T-helper 2 cell (primary cell): ENCODE measurements around the gene MS4A4A.

Source experiments
- DNase-seq, 5 experiments: peaks; one replicate each; pipeline versions ENCODE4 v3.0.0 to v3.0.0-alpha.2; 2012 to 2022

The MS4A4A gene

DNA sequence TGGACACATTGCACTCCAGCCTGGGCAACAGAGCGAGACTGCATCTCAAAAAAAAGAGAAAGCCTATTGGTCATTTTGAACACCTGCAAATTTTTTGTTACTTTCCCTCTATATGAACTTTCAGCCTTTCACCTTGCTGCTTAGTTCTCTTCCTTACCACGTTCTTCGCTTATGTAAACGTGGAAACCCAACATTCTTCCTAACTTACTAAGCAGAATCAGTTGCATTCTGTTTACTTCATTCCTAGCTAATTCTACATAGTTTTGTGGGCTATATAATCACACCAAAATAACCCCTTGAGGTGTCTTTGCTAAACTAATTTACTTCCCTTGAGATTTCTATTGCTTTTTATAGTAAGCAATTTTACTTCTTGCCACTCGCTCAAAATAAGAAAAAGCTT is 23.2 kb downstream of the MS4A4A start:
- no peak for DNase-seq

DNA sequence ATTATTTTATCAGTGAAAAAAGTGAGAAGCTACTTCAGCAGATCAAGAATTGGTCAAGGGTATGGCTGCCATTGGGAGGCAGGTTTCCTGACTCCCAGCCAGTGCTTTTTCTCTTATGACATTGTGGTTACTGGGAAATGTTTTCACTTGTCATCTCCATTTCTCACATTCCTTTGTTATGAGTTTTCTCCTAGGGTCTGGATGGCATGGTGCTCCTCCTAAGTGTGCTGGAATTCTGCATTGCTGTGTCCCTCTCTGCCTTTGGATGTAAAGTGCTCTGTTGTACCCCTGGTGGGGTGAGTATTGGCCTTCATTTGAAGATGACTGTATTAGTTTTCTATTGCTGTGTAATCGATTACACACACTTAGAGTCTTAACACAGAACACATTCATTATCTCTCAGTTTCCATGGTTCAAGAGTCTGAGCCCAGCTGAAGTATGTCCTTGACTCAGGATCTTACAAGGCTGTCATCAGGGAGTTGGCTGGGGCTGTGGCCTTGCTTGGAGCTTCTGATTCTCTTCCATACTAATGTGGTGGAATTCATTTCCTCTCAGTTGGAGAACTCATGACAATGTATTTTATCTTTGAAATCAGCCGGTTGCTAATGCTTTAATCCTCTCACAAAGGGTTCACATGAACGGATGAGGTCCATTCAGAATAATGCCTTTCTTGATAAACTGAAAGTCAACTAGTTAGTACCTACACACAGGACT is 25.6 kb downstream of the MS4A4A start:
- DNase-seq = no peak

DNA sequence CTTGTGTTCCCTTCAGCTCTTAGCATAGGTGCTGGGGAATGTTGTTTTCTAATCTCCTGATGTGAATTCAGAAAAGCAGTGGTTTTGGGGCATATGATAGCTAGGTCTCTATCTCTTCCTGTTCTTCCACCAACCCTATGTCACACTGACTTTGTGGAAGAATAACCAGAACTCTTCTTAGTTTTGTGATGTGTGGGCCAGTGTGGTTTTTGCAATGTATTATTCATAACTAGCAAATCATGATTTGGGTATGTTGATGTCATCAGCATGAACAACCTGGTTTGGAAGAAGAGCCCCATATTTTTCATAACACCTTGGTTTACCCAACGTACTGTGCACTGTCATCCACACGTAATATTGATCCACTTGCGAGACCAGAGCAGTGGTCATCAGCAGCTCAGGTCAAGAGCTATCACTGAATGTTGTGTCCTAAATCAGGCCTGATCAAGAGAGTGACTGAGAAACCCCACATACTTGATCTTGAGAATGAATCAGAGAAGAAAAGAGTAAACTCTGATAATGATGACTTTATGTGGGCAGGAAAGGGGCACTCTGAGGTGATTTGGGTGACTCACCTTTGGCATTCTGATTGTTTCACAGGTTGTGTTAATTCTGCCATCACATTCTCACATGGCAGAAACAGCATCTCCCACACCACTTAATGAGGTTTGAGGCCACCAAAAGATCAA is 27.2 kb downstream of the MS4A4A start:
- peak in 1 of 5 experiments; percentile 50 for DNase-seq

DNA sequence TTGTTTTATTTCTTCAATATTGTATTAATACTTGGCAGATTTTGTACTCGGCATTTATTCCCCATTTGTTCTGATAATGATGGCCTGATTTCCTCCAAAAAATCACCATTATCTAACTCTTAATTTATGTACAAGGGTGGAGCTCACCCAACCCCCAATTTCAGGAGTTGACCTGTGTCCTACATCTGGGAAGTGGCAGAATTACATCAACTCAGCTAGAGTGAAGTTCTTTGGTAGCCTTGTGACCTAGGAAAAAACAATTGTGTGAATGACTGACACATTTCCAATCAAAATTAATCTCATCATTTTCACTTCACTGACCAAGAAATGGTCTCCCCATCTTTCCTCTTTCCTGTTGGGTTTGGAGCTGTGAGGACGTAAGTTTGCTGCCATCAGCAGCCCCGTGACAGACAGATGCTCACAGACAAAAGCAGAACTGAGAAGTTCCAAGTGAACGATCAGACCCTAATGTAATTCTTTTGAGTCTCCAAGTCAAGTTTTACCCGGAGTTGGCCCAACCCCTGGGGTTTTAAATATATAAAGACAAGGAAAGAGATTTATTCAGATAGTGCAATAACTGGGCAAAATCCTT is 30.0 kb downstream of the MS4A4A start:
- DNase-seq = no peak

DNA sequence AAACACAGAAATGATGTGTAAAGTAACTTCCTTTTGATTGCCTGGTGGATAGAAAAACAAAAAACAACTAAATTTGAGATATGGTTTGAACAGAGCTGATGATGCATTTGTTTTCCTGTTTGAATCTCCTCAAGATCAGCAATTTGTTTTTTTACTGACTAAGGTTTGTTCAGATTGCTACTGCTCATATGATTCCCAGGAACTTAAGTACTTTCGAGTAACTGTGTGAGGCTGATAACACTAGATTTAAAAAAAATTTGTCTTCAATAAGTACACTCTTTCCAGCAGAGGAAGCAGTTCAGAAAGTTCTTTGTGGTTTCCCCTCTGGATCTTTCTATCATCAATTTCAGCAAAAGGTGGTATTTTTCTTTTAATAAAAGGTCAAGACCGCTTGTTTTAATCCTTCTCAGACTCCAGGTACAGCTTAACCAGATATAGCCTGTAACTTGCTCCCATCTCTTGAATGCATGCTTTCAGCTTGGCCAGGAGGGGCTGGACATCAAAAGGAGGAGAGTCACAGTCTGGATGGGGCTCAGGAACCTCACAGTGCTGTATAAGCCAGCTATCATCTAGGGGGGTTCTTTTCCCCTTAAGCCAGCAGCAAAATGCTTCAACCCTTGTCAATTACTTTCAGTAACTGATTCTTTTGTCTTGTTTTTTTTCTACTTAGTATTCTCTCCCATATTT is 34.3 kb downstream of the MS4A4A start:
- DNase-seq = no peak

DNA sequence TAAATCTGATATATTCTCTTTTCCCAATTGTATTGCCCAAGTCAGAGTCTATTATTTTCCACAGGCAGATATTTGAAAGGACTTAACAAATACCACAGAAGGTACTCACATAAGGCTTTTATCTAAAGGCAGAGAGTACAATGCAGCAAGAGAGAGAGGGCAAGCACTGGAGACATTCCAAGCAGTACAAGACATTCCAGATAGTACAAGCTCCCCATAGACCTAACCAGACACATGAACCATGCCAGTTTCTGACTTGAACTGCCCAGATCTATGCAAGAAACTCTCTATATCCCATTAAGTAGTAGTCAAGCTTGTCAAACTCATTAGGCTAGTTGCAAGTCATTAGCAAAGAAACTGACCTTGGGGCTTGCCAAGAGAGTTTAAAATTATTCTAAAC is 35.4 kb downstream of the MS4A4A start:
- no peak for DNase-seq

DNA sequence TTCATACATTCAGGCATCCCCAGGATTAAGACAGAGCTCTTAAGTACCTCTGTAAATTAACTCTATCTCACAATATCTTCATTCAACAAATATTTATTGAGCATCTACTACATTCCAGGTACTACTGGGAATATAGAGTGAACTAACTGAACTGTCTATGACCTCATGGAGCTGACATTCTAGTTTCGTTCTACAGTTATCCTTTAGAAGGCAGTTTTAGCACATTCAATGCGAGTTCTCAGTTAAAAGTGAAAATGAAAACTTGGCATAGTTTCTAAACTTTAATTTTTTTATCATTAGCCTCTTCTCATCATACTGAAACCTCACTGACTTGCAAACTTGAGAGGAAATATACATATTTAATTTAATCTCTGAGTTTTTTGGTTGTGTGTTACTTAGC is 35.9 kb downstream of the MS4A4A start:
- DNase-seq = no peak

DNA sequence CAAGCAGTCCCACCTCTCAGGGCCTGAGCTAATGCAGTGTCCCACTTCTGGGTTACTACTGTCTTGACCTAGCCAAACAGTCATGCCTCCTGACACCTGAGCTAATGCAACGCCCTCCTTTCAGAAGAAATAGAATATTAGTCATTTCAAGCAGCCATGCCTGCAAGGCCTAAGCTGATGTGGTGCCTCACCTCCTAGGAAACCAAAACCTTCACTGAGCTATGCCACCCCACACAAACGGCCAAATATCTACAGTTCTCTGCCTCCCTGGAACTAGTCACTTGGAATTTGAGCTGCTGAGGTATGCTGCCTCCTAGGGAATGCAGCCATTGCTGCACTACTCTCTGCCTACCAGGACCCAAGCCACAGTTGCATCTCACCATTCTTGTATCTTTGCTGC is 38.3 kb downstream of the MS4A4A start:
- peak in 1 of 5 experiments; percentile 19 for DNase-seq

DNA sequence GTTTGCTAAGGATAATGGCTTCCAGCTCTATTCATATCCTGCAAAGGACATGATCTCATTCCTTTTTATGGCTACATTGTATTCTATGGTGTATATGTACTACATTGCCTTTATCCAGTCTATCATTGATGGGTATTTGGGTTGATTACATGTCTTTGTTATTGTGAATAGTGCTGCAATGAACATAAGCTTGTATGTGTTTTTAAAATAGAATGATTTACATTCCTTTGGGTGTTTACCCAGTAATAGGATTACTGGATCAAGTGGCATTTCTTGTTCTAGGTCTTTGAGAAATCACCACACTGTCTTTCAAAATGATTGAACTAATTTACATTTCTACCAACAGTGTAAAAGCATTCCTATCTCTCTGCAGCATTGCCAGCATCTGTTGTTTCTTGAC is 40.6 kb downstream of the MS4A4A start:
- no peak for DNase-seq

DNA sequence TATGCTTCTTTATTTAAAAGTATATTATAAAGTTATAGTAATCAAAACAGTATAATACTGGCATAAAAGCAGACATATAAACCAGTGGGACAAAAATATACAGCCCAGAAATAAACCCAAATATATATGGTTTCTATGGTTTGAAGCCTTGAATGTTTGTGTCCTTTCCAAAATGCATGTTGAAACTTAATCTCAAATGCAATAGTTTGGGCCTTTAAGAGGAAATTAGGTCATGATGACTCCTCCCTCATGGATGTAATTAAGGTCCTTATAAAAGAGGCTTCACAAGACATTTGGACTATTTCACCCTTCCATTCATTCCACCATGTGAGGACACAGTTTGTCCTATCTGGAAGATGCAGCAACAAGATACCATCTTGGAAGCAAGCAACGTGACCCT is 46.5 kb downstream of the MS4A4A start, which contains the start of gene MS4A6E:
Gene MS4A6E (plus strand): TSS at position 301 of the 400 bp plus-strand sequence. CDS start 7,641 bp downstream, outside the sequence.
- DNase-seq = no peak

DNA sequence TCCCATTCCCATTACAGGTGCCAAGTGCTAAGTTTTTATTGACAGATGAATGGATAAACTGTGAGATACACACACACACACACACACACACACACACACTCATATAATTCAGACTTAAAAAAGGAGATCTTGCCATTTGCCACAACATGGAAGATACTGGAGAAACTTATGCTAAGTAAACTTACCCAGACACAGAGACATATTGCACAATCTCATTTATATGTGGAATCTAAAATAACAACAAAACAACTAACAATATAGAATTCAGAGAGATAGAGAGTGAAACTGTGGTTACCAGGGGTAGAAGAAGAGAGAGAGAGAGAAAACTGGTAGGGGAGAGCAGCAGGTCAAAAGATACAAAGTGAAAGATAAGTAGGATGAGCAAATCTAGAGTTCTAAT is 48.0 kb downstream of the MS4A4A start:
- no peak for DNase-seq

DNA sequence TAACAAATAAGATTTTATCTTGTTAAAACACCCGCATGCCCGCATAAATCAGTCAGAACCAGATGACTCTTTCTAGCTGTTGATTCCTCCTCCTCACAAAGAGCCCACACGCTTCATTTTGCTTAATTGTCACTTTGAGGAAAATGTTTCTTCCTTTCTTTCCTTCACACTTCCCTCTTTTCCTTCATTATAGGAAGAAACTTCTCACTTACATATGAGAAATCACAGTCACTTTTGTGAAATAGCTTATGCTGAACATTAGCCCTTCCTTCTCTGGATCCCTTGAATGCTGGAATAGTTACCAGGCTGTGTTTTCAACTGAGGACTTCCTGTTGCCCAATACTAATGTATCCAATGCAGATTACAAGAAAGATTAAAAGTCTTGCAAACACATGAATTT is 52.4 kb downstream of the MS4A4A start:
- DNase-seq = no peak

DNA sequence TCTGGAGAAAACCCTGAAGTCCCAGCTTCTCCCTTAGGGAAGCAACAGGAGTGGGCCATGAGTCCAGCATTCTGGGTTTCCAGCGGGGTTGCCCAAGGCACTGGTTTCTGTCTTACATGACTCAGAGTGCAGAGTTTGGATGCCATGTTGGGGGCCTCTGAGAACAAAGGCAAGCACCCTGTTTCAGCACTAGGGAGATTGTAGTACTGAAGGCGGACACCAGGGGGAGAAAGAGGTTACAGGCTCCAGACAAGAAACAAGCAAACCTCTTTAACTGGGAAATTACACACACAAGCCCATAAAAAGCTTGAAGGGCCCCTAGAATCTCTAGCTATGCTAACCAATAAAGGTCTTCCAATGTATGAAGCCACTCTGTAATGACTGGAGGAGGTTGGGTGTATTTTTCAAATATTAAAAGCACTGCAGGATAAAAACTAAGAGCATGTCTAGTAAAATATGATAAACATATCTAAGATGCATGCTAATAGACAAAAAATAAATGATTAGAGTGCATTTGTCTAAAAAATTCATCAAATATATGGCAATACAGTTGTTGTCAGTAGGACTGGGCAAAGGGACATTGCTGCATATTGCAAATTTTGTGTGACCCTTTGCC is 53.6 kb downstream of the MS4A4A start:
- DNase-seq = peak in 4 of 5 experiments; percentile 7 to 57 (median 31)

DNA sequence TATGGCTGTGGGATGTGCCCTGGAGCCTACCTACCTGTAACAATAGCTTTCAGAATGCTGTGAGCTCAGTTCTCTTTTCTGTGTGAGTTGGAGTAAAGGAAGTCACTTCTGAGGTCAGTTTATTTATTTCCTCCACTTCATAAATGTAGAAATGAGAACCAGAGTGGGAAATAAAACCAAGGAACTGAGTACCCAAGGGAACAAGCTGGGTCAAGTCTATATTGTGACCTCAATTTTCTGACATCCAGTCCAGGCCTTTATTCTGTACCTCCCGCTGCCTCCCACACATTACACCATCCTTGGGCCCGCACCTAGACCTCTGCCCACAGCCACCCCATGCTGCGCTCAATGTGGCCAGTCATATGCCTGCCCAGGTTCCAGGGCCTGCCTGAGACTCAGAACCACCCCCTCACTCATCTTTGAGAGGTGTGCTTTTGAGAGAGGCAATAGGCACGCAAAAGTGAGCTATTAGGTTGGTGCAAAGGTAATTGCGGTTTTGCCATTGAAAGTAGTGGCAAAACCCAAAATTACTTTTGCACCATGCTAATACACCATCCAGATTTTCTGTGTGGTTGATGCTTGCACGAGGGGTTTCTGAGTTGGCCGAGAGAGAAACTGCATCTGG is 56.4 kb downstream of the MS4A4A start:
- no peak for DNase-seq

DNA sequence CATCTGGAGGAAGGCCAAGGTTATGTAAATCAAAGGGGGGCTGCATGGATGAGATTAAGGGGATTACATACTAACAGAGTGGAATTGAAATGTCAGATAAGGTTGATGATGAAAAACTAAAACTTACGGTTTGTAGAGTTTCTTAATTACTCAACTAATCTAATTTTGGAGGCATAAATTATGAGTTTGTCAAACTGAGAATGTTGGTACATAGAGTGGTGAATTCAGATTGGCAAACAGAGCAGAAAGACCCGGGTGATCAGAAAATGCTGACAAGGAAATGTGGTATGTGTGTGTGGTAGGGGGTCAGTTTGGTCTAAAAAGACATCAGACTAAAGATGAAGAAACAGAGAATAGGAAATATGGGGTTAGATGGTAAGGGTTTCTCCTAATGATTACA is 57.6 kb downstream of the MS4A4A start:
- DNase-seq = peak in 1 of 5 experiments; percentile 32

DNA sequence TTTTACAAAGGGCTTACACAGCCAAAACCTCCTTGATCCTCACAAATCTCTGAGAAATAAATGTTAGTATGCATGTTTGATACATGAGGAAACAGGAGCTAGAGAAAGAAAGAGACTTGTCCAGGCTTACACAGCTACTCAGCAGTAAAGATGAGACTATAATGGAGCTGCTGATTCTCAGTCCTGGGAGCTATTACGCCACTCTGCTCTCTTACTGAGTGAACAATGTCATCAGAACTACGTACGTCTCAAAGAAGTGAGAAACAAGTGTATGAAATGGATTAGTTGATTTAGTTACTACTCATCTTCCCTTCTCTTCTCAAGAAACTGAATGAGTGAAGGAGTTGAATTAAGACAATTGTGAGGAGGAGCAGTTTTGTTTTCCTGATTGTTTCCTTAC is 58.9 kb downstream of the MS4A4A start:
- no peak for DNase-seq

DNA sequence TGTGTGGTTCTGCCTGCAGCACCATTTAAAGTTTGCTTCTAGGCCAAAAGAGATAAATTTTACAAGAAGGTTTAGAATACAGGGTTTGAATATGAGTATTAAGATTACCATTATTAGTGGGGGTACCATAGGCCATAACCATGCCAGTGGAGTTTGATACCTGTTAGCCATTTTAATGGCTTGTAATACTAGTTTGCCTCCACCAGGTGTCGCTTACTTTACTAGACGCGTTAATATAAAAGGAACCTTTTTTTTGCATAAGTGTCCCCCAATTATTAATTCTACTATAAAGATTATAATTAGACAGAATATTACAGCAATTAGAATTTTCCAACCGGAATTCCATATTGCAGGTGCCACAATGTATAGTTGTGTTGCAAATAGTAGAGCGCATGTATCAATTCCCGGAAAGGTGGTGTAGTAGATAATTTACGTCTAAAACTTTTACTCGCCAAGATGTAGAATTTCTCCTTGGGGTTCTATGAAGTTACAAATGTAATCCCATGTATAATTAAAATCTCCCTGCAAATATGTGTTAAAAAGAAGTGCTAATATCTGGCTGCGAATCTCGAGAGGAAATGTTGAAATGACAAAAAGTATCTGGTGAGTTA is 62.7 kb downstream of the MS4A4A start:
- DNase-seq = peak in 1 of 5 experiments; percentile 22

DNA sequence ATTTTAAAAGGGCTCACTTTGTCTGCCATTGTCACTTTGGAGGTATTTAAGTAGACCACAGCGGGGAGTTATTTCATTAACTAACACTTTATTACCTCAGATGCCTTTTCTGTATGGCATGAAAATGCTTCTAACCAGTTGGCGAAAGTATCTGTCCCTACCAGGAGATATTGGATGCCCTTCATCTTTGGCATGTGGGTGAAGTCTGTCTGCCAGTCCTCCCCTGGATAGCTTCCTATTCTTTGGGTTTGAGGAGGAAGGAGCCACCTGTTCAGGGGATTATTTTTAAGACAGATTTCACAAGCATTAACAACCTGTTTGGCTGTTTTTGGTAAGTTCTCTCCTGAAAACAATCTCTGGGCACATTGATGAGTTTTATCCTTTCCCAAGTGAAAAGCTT is 63.7 kb downstream of the MS4A4A start:
- DNase-seq = no peak

DNA sequence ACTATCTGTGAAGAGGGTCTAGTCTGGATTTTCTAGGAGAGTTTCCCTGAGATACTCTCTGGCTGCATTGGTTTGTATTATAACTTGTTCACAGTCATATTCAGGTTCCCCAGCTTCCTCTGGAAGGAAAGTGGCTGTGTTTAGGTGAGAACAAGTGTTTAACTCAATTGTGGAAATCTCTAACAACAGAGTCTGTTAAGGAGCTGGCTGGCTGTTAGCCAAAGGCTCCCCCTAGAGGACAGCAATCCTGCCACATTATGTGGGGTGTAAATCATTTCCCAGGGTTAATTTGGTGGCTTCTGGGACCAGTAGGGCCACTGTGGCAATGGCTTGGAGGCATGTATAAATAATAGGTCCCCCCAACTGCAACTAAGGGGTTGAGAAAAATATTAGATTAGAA is 65.0 kb downstream of the MS4A4A start:
- DNase-seq = peak in 1 of 5 experiments; percentile 19

DNA sequence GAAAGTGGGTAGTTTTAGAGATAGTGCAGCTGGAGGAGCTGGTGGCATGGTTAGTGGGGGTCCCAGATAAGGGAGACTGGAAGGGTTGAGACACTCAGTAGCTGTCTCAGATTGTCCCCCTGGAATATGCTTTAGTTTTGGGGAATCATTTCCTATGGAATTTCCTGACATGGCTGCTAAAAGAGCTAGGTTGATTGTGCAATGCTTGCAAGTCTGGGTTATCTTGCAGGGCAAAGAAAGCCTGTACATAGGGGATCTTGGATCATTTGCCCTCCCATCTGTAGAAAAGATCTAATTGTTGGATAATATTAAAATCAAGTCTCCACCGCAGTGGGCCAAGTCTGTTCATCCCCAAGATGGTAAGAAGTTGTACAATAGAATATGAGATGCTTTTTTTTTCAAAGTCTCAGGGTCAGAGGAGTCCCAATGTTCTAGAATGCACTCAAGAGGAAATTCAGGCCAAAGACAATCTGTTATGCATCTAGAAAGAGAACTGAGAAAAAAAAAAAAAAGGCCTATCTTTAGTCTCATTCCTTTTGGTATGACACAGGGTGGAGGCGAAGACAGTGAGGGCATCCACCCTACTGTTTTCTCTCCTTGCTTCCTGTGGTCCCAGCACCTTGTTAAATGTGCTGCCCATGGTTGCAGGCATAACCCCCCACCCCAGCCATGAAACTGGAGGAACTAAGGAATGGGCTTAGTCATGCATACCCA is 66.8 kb downstream of the MS4A4A start:
- DNase-seq = no peak

DNA sequence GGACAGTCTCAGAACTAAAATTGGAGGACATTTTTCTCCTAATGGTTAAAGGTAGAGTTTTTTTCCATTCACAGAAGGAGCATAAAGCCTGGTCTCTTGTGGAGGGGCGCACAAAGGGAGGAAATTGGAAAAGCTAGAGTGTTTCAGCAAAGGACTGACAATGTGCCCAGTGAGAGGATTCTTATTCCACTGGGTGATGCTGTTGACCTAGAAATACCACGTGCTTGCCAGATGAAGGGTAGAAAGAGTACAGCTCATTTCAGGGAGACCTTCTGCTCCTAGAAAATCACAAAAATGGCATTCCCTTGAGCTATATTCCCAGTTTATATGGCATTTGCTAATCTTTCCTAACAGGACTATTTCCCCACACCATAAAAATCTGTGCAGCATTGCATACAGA is 67.7 kb downstream of the MS4A4A start:
- no peak for DNase-seq
